C1 segment of cervical spinal cord (tissue), 14 donors: Measurements from ENCODE around the gene RNF157.
A peak's percentile ranks its signal among the peaks of the same experiment; 100 is the strongest.

Experiments
- DNase-seq, 14 donors: peaks; one replicate each; lab custom pipeline; 2025; lab: John Stamatoyannopoulos, UW

RNF157 gene

GRCh38 chr17:76240461-76241203, at the start of gene RNF157:
Gene RNF157, minus strand, starts transcription at chr17:76240493. Its CDS starts 253 bp downstream, at chr17:76240240.
- DNase-seq: peak in 12 of 14 donors; percentile 24 to 81 (median 58)

DNA sequence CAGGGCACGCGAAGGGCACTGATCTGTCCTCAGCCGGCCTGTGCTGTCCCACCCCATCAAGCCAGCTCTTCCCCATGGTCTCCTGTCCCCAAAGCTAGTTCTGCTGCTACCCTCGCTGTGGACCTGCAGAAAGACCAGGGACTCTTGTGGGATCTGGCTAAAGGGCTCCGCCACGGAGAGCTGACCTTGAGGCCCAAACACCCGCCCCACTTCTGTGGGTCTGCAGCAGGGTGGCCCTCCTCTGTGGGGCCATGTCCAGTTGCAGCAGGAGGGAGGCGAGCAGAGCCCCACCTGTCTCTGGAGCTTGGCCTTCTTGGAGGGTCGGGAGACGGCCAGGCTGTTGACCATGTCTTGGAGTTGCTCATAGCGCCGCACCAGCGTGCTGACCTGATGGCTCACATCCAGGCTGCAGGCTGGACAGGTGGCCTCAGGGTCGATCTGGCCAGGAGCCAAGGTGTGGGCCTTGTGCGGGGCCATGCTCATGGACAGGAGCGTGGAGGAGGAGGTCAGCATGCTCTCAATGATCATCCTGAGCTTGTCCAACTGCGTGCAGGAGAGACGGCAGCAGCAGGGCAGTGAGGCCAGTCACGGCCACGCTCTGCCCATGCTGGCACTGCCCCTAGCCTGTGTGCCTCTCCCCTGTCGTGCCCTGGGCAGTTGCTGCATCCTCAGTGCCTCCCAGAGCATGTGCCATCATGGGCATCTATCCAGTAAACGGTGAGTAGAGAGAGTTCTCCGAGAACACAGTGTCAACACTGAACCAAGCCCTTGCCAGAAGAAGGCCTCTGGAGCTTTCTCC, 41.5 kb upstream of the RNF157 start:
- peak in 1 of 14 donors; percentile 79 for DNase-seq

DNA sequence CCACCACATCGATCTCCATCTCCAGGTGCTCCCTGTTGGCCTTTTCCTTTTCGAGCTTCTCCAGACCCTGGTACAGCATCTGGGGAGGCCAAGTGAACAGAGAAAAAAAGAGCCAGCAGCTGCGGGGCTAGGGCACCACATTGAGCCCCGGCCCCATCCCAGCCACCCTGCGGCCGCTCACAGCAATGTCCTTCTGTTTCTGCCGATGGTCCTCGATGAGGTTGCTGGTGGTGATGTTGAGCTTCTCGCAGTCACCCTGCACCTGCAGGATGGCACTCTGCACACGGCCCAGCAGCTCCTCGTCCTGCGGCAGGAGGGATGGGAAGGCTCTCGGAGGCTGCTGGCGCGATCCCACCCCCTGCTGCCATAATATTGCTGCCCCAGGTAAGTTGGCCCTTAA, 40.4 kb upstream of the RNF157 start:
- DNase-seq: no peak

GRCh38 chr17:76279742-76280287, 39.5 kb upstream of the RNF157 start:
- no peak for DNase-seq

- peak in 12 of 14 donors; percentile 31 to 87 (median 70) for DNase-seq
These were observed 38.9 kb upstream of the RNF157 start for GRCh38 chr17:76278952-76279741.

DNA sequence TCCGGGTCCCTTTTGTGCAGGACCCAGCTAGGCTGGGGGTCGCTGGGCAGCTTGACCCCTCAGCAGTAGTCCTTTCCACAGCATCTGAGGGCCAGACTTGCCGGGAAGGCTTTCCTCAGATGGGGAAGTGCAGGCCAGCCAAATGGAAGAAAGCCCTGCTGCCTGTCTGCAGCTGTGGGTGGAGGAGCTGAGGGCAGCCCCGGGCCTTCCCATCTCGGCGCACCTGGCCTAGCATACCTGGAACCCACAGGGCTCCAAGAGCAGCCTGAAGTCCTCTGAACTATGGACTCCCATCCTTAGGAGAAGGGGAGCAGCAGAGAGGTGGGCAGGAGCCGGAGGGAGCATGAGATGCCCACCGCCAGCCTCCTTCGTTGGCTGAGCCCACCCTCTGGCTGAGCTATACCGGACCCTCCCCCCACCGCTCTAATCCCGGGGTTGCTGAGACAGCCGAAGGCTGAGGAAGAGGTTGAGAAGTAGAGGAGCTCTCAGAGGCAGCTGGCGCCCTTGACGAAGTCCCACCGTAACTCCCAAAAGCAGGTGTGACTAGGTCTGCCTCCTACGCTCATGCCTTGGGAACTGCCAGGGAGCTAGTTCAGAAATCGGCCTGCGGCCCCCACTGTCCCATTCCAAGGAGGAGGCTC, 38.1 kb upstream of the RNF157 start:
- no peak for DNase-seq

DNA sequence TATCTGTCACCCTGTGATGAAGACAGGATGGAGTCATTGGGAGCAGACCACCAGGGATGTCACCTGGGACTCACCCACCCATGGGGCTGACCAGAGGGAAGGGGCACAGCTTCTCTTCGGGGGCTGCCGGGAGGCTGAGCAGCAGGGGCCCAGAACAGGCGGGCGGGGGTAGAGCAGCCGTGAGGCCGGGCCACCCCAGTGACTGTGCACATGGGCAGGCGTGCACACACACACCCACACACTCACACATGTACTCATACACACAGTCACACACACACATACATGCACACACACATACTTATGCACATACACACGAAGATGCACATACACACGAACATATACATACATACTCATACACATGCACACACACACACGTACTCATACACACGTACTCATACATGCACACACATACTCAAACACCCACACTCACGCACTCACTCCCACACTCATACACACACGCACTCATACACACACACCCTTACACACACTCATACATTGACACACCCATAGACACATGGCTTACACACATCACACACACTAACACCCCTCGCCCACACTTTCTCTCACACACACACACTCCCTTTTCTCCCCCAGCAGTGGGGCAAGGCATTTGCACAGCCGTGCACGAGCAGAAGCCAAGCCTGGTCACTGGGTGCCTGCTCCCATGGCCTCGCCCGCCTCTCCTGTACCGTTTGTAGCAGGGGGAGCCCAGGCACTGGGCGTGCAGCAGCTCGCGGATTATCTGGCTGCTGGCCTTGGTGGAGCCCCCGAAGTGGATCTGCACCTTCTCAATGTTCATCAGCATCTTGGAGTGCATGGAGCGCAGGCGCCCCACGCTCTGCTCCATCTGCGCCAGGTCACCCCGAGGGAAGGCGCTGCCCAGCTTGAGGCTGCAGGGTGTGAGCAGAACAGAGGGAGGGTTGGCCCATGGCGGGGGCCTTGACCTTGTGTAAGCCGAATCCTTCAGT, 37.3 kb upstream of the RNF157 start:
- DNase-seq: no peak

- DNase-seq: no peak
These were observed 36.4 kb upstream of the RNF157 start for GRCh38 chr17:76276461-76277299.

DNA sequence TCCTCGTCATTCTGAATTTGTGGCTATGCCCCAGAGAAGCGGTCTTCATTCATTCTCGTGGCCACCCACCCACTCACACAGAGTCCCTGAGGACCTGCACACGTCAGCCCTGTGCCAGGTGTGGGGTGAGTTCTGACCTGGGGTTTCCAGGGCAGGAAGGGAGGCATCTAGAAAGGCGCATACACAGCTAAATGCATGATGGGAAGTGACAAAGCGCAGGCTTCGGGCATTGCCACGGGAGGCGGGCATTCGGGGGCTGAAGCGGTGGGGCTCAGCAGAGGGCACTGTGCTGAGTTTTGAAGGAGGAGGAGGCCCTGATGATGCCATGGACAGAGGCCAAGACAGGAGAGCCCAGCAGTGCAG, 35.8 kb upstream of the RNF157 start:
- no peak for DNase-seq

- DNase-seq: no peak
These were observed 35.2 kb upstream of the RNF157 start for GRCh38 chr17:76275382-76276068.

- DNase-seq: no peak
These were observed 34.0 kb upstream of the RNF157 start for GRCh38 chr17:76274112-76274956.

GRCh38 chr17:76273445-76274111, 33.3 kb upstream of the RNF157 start:
- DNase-seq: no peak

DNA sequence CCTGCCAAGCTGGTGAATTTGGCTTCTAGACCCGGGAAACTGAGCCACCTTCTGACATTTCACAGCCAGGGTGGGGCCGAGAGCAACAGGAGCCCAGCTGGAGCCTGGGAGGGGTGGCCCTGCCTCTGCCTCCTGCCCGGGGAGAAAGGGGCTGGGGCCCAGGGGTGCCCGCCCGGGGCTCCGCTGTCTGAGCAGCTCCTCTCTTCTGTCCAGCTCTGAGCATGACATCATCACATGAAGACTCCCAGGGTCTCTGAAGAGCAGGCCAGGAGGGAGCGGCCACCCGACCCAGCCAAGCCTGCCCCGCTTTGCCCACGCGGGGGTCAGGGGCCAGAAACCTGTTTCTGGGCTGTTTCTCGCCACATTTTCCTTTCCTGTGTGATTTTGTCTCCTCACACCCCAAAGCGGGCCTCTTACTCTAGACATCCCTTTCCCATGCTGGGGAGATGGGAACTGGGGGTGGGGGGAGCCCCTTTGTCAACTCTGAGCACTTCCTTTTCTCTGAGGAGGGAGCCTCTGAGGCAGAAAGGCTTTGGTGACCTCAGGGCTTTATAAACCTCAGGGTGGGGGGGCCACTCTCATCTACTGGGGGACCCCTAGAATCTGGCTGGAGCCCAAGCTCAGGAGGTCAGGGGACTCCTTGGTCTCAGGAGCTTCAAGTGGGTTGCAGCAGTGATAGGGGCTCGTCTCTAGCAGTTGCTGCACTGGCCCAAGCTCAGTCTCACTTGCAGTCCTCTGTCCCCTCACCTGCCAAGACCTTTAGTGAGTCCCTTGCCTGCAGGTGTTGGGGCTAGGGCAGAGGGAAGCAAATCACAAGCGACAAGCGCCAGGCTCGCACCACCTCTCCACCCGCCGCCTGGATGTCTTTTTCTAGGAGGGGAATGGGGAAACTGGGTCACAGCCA, 32.5 kb upstream of the RNF157 start:
- DNase-seq: peak in 1 of 14 donors; percentile 47

- DNase-seq: peak in 2 of 14 donors; percentile 18 to 46
These were observed 31.6 kb upstream of the RNF157 start for GRCh38 chr17:76271669-76272540.
